D341Med (cell line): ENCODE measurements around the gene AKR1C2.
"Not testable (repeated sequence)": the region's sequence is repeated elsewhere in the genome, so short reads cannot be mapped to it uniquely, and the experiment has no call there.

Experiments used
- DNase-seq: peaks from one replicate; pipeline ENCODE4 v3.0.0; 2012; ENCODE audit warnings: low spot score

AKR1C2 gene

DNA sequence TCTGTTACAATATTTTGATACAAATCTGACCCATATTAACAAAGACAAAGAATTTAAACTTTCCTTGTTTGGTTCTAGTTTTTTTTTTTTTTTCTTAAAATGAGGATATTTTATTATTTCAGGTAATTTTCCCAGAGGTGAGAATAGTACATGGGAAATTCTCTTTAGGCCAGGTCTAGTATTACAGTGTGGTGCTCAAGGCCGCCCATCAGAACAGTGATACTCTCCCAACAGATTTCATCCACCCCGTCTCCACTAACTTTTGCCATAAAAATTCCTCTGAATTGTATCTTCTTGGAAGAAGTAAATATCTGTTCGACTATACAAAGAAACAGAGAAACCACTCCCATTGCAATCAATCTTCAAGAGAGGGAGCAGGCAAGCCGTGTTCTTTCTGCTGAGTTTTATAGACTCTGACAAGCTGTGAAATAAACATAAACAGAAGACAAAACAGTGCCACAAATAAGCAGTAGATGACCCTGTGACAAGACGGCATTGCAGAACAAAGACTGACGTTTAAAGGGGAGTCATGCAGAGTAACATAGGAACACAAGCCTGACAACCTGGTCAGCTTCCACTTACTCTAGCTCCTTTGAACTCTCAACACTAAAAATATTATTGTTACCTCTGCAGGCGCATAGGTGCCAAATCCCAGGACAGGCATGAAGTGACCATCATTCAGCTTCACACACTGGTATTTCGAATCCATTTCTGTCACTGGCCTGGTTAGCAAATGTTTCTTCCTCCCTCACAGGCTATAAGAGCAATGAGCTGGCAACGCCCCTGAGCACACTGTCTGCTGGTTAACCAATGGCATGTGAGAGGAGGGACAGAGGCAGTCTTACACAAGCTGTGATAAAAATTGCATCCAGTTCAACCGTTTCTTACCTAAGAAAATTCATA is at the start of gene AKR1C2:
TSS of gene AKR1C2 (minus strand) at position 731 of the 903 bp plus-strand sequence. CDS start at position 709, 22 bp downstream.
- DNase-seq = not testable (repeated sequence)

DNA sequence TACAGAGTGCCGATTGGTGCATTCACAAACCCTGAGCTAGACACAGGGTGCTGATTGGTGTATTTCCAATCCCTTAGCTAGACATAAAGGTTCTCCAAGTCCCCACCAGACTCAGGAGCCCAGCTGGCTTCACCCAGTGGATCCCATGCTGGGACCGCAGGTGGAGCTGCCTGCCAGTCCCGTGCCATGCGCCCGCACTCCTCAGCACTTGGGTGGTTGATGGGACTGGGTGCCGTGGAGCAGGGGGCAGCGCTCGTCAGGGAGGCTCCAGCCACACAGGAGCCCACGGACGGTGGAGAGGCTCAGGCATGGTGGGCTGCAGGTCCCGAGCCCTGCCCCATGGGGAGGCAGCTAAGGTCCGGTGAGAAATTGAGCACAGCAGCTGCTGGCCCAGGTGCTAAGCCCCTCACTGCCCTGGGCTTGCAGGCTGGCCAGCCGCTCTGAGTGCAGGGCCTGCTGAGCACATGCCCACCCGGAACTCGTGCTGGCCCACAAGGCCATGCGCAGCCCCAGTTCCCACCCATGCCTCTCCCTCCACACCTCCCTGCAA is 49.4 kb upstream of the AKR1C2 start:
- not testable (repeated sequence) for DNase-seq

DNA sequence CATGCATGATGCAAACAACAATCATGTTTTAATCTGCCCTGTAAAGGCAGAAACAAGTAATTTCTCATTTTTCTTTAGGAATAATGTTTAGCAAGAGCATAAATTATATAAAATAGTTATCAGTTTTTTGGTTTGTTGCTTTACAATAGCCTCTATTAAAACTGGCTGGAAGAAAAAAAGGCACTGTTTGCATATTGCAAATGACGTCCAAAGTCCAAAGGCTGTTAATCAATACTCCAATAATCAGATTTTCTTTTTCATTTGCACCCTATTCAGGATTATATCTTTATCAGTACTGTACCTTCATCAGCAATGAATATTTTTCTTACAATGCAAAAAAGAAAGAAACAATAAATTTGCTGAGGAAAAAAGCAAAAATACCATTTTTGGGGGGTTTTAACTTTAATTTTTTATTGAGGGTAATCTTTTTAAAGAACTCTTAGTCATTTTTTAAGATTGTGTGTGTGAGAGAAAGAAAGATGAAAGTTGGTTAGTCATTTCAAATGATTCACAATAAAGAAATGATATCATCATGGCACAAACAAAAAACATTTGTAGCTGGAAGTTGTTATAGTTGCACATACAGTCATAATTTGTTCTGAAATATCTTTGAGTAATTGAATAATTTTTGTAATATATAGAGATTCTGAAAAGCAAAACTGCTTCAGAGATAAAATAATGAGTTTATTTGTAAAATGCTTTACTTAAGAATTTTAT is 44.4 kb upstream of the AKR1C2 start:
- DNase-seq = no peak

DNA sequence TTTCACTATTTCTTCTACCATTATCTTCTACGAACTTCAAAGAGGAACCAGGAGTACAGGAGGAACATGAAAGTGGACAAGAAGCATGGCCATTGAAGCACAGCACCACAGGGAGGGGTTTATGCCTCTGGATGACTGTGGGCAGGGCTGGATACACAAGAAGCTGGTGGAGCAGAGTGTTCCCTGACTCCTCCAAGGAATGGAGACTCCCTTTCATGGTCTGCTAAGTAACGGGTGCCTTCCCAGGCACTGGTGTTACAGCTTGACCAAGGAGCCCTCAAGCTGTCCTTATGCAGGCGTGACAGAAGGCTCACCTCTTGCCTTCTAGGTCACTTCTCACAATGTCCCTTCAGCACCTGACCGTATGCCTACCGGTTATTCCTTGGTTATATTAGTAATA is 43.4 kb upstream of the AKR1C2 start:
- DNase-seq = not testable (repeated sequence)

DNA sequence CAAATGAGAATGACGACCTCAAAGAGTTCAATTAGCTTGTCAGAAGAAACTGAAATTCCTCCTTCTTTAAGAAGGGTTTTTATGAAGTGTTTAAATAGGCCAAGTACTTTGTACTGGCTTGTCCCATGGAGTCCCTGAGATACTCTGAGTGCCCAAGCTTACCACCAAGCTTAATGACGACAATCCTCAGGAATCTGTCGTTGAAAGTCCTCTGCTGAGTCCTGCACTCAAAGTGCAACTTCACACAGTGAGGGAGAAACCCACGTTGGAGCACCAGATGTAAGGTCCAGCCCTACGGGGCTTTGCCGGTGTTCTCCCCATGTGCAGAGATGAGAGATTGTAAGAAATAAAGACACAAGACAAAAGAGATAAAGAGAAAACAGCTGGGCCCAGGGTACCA is 42.8 kb upstream of the AKR1C2 start:
- DNase-seq = no peak

DNA sequence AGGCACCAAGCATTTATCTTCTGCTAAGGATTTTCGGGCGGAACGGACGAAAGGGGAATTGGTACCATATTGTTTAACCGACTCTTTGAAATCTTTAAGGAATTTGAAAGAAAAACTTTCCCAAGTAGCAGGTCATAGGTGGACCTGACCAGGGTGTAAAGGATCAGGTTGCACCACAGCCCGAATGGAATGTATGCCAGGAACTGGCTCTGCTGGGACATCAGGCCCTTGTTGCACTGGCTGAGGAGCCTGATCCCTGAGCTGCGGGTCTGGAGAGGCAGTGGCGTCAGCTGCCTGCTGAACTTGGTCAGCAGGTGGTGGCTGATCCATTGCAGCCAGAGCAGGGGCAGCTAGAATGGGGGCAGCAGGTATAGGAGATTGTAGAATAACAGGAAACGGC is 41.4 kb upstream of the AKR1C2 start:
- DNase-seq = no peak

DNA sequence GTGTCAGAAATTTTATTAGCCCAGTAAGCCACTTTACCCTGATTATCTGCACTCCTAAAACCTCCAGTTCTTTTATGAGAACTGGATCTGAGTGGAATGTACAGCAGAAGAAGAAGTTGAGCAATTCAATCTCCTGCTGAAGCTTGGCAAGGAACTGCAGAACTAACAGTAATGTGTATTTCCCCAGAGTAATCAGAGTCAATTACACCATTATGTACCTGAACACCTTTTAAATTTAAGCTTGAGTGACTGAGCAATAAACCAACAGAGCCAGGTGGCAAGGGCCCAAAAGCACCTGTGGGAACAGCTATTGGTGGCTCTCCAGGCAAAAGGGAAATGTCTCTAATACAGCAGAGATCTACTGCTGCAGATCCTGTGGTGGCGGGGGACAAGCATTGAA is 40.1 kb upstream of the AKR1C2 start:
- DNase-seq = no peak

DNA sequence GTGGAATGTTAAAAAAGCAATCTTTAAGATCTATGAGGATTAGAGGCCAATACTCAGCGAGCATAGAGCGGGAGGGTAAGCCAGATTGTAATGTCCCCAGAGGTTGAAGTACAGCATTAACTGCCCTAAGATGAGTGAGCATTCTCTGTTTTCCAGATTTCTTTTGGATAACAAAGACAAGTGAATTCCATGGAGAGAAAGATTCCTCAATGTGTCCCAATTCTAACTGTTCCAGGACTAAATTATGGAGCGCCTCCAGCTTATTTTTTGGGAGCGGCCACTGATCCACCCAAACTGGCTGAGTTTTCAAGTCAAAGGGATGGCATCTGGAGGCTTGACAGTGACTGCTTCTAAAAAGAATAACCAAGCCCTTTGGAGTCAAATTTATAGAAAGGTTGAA is 39.3 kb upstream of the AKR1C2 start:
- no peak for DNase-seq

DNA sequence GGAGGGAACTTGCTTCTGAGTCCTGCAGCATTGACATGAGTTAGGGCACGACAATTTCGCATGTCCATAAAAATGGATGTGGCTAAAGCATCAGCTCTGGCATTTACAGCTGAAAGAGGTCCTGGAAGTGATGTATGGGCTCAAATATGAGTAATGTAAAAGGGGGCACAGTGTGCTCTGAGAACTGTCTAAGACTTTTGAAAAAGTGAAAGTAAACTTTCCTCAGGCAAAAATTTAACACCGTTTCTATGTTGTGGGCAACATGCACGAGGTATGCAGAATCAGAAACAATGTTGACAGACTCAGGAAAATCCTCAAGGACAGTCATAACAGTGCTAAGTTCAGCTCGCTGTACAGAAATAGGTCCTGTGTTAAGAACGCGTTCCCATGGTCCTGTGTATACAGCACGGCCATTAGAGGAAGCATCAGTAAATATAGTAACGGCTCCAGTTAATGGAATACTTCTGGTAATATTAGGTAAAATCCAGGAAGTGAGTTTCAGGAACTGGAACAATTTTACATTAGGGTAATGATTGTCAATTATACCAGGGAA is 37.9 kb upstream of the AKR1C2 start:
- DNase-seq = no peak

DNA sequence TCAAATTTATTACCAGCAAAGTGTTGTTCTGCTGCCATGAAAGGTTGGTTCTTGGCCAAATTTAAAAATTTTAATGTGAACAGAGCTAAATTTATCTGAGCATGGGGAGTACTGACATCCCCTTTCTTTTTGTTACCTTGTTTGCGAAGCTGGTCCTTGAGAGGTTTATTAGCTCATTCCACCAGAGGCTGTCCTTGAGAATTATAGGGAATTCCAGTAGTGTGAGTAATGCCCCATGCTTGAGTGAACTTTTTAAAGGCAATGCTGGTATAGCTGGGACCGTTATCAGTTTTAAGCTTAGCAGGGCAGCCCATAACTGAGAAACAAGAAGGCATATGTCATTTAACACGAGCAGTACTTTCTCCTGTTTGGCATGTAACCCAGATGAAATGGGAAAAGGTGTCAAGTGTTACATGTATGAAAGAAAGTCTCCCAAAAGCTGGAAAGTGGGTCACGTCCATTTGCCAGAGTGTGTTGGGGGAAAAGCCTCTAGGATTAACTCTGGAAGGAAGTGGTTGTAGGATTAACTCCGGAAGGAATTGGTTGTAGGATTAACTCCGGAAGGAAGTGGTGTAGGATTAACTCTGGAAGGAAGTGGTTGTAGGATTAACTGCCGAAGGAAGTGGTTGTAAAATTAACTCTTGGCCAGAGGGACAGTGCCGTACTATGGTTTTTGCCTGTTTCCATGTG is 37.3 kb upstream of the AKR1C2 start:
- no peak for DNase-seq

DNA sequence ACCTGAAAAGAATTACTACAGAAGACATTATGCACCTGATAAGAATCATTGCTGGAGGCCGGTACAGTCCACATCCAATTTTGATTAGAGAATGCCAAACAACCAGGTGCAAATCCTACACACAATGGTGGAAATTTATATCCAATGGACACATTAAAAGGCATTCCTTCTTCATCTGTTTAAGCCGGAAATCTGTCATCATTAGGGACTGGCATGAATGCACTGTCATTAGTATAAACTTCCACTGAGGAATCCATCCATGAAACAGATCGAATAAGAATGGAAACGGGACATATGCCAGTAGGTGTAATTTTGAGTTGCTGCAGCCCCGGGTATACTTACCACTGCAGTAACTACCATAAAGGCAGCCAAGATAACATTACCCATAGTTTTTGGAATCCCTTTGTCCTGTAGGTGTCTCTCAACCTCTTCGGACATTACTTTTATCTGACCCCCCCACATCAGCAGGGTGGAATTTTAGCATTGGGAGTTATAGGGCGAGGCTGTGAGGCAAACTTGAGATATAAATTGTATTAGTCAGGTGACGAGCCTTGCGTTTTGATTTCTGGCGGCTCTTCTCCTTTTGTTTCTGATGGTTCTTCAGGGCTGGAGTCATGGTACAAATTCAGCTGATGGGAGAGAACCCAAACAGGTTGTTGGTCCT is 36.5 kb upstream of the AKR1C2 start:
- no peak for DNase-seq

DNA sequence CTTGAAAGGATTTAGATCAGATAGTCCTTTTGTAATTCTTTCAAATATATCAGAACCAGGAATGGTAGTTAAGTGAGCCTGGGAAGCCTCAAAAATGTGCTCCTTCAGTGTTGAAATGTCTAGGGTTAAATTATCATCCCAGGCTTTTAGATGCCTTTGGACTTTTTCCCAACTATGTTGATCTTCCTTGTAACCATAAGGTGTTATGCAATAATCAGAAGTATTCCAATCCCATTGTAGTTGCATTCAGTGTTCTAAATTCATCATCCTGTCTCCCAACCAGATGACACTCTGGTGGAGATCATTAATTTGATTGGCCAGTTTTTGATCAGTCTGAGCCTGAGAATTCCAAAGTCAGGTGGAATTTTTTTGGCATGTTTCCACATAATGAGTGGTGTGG is 35.1 kb upstream of the AKR1C2 start:
- DNase-seq = no peak

DNA sequence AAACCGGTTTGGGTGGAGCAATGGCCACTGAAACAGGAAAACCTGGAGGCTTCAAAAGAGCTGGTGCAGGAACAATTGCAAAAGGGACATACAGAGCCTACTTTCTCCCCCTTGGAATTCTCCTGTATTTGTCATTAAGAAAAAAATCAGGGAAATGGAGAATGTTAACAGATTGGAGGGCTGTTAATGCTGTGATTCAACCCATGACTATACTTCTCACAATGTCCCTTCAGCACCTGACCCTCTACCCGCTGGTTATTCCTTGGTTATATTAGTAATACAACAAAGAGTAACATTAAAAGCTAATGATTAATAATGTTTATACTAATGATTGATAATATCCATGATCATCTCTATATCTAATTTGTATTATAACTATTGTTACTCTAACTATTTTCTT is 34.4 kb upstream of the AKR1C2 start:
- DNase-seq = no peak

DNA sequence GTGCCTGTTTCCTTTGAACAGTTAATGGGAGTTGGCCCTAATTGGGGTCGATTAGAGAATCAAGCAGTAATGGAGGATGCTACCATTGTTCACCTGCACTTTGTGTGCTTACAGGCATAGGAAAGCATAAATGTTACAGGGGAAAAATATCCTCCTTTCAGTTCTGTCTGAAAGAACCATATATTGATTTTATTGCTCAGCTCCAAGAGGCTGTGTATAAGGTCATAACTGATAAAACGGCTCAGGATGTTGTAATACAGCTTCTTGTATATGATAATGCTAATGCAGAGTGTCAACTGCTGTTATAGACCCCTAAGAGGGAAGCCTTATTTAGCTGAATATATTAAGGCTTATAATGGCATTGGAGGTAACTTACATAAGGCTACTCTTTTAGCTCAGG is 32.9 kb upstream of the AKR1C2 start:
- no peak for DNase-seq

DNA sequence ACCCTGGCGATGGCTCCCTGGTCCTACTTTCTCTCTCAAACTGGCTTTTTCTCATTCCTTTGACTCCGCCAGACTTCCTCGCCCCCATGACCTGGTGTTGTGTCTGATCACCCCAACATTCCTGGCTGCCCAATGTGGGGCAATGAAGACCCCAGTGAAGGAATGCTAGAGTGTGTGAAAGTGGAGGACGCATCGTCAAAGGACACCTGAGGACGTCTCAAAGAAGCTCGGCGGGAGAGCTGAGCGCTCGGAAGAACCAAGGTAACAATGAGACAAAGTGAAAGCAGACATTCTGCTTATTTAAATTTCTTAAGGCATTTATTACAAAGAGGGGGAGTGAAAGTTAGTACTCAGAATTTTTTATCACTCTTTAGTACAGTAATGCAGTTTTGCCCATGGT is 31.7 kb upstream of the AKR1C2 start:
- DNase-seq = no peak

DNA sequence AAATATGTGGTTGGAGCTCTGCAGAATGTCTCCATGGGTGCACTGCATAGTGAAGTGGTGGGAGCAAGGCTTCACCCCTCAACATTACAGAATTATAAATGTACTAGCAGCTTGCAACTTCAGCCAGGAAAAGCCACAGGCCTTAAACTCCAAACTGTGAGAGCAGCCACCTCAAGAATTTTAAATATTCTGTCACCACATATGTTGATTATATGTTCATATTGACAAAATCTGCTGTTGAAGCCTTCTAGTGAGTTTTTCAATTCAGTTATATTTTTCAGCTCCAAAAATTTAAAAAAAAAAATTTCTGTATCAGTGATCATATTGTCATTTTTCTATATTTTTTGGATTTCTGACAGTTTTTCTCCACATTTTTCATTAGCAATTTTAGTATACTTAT is 30.9 kb upstream of the AKR1C2 start:
- no peak for DNase-seq

DNA sequence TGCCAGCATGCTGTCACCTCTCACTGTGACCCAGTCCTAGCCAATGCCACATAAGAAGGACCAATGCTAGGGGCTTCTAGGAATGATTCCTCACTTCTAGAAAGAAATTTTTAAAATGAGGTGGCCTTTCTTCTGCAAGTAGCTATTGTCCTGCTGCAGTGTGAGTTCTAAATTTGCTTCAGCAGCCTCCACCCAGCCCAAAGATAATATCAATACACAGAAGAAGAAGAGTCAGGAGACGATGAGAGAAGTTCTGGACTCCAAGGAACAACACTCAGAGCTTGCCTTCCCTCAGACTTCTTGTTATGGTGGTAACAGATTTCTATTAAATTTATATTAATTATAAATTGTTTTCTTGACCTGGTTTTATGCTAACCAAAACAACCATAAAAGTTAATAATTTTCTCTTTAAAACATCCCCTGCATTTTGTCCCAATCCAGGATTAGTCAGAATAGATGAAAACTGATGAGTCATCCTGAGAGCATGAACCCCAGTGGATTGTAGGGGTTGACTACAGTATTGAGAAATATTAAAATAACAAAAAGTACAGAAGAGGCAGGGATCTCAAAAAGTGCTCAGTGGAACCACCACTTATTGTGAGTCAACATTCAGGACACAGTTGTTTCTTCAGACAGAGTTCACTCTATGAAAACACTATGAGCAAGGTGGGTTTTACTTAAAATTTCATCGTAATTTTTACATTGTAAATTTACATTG is 29.6 kb upstream of the AKR1C2 start:
- no peak for DNase-seq

DNA sequence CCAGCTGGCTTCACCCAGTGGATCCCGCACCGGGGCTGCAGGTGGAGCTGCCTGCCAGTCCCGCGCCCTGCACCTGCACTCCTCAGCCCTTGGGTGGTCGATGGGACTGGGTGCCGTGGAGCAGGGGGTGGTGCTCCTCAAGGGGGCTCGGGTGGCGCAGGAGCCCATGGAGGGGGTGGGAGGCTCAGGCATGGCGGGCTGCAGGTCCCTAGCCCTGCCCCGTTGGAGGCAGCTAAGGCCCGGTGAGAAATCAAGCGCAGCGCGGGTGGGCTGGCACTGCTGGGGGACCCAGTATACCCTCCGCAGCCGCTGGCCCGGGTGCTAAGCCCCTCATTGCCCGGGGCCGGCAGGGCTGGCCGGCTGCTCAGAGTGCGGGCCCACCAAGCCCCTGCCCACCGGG is 28.8 kb upstream of the AKR1C2 start:
- not testable (repeated sequence) for DNase-seq

DNA sequence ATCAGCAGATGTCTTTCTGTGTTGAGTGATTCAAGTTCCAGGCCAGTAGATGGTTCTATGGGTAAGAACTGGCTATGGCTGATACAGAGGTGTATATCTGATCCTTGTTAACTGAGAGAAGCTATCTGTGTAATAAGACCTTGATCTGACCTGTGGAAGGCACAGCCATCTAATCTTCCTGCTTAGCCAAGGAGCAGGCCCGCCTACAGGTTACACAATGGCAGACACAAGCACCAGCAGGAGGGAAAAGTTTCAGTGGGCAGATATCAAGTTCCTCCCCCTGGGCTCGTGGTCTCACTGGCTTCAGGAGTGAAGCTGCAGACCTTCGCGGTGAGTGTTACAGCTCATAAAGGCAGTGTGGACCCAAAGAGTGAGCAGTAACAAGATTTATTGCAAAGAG is 27.9 kb upstream of the AKR1C2 start:
- DNase-seq = not testable (repeated sequence)

DNA sequence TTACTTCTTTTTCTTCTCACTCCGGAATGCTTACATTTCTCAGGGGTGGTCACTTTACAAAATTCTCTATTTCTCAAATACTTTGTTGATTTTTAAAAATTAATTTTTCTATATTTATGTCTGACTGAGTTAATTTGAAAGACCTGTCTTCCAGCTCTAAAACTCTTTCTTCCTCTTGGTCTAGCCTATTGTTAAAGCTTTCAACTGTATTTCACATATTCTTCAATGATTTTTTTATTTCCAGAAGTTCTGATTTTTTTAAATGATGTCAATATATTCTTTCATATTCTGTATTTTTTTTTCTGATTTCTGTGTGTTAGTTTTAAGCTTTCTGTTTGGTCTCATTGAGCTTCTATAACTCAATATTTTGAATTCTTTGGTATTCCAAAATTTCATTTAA is 27.3 kb upstream of the AKR1C2 start:
- no peak for DNase-seq

DNA sequence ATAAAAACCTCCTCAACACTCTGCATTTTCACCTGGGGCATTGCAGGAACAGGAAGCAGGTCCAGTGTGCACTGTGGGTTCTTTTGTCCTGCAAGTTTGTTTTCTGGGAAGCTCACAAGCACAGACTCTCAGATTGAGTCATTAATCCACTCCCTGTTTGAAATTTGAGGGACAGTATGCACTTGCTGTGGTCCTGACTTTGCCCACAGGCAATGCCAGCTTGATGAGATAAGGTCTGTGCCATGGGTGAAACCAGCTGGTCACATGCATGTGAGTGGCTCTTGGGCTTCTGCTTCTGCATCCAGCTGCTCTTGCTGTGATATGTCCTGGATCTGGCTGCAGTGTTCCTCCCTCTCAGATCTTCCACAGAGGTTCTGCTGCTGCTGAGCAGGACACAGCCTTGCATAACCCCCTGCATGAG is 21.8 kb upstream of the AKR1C2 start:
- DNase-seq = not testable (repeated sequence)
